ENCODE data around the gene DNLZ. TPM values are rescaled to one million over a fixed set of nuclear protein-coding genes. Genes with fewer than 3 reads are reported as not detected.
A peak's percentile ranks its signal among the peaks of the same experiment; 100 is the strongest.
"Not testable (repeated sequence)": the region's sequence is repeated elsewhere in the genome, so short reads cannot be mapped to it uniquely, and the experiment has no call there.

DNLZ gene
- total RNA-seq, 2 donors from 2014 or later: 39.4 to 41.3 TPM

- no peak for ATAC-seq (ENCODE audit: insufficient number of reproducible peaks, low FRiP score, low read depth)
- no peaks in the 10 kb centered on the region for H3K9me3 ChIP-seq
- TF ChIP-seq CTCF (IDR thresholded peaks at IDR 0.05): no peak
- H3K27ac ChIP-seq: no peak overlapping the region
- H3K4me1 ChIP-seq (ENCODE audit: control insufficient read depth in 1 of 2, low read depth in 2 of 2): peaks cover 0 to 10% of the 10 kb centered on the region in 2 donors
- H3K36me3 ChIP-seq: peaks cover 9% of the 10 kb centered on the region
- no peaks in the 10 kb centered on the region for H3K27me3 ChIP-seq (replicated peaks; ENCODE audit: insufficient read depth)
- no peak overlapping the region for H3K4me3 ChIP-seq
- no peak for DNase-seq (ENCODE audit: low spot score)
Observed at GRCh38 chr9:136355616-136356557, 7.7 kb downstream of the DNLZ start.

GRCh38 chr9:136354592-136355085 lies 8.9 kb downstream of the DNLZ start:
- ATAC-seq (ENCODE audit: insufficient number of reproducible peaks, low FRiP score, low read depth) (no peak), DNase-seq (ENCODE audit: low spot score) (no peak)
- Histone ChIP-seq H3K4me1 (ENCODE audit: control insufficient read depth in 1 of 2, low read depth in 2 of 2) (peaks cover 0 to 7% of the 10 kb centered on the region in 2 donors), H3K4me3 (no peak overlapping the region), H3K27ac (peak overlapping the region in 1 of 2 donors; percentile 7), H3K9me3 (no peaks in the 10 kb centered on the region), H3K36me3 (peaks cover 9% of the 10 kb centered on the region), H3K27me3 (replicated peaks; ENCODE audit: insufficient read depth) (no peaks in the 10 kb centered on the region)
- TF ChIP-seq CTCF (IDR thresholded peaks at IDR 0.05): no peak

- peak overlapping the region in 1 of 2 donors; percentile 7 for H3K27ac ChIP-seq
- peaks cover 0 to 7% of the 10 kb centered on the region in 2 donors for H3K4me1 ChIP-seq (ENCODE audit: control insufficient read depth in 1 of 2, low read depth in 2 of 2)
- peaks cover 9% of the 10 kb centered on the region for H3K36me3 ChIP-seq
- no peak overlapping the region for H3K4me3 ChIP-seq
- TF ChIP-seq CTCF (IDR thresholded peaks at IDR 0.05): no peak
- H3K27me3 ChIP-seq (replicated peaks; ENCODE audit: insufficient read depth): no peaks in the 10 kb centered on the region
- no peak for ATAC-seq (ENCODE audit: insufficient number of reproducible peaks, low FRiP score, low read depth)
- no peaks in the 10 kb centered on the region for H3K9me3 ChIP-seq
- DNase-seq (ENCODE audit: low spot score): no peak
Observed at GRCh38 chr9:136353757-136354488, 9.6 kb downstream of the DNLZ start.

- no peak for ATAC-seq (ENCODE audit: insufficient number of reproducible peaks, low FRiP score, low read depth)
- Histone ChIP-seq H3K4me3 (no peak overlapping the region), H3K9me3 (no peaks in the 10 kb centered on the region), H3K36me3 (peaks cover 9% of the 10 kb centered on the region), H3K4me1 (ENCODE audit: control insufficient read depth in 1 of 2, low read depth in 2 of 2) (peaks cover 0 to 7% of the 10 kb centered on the region in 2 donors), H3K27me3 (replicated peaks; ENCODE audit: insufficient read depth) (no peaks in the 10 kb centered on the region), H3K27ac (no peak overlapping the region)
- no peak for DNase-seq (ENCODE audit: low spot score)
- TF ChIP-seq CTCF (IDR thresholded peaks at IDR 0.05): no peak
Observed at GRCh38 chr9:136353088-136353487, 10.5 kb downstream of the DNLZ start.

GRCh38 chr9:136352682-136353081 lies 10.9 kb downstream of the DNLZ start:
- H3K36me3 ChIP-seq: peaks cover 9% of the 10 kb centered on the region
- no peak for ATAC-seq (ENCODE audit: insufficient number of reproducible peaks, low FRiP score, low read depth)
- H3K27me3 ChIP-seq (replicated peaks; ENCODE audit: insufficient read depth): no peaks in the 10 kb centered on the region
- no peak overlapping the region for H3K4me3 ChIP-seq
- peaks cover 0 to 7% of the 10 kb centered on the region in 2 donors for H3K4me1 ChIP-seq (ENCODE audit: control insufficient read depth in 1 of 2, low read depth in 2 of 2)
- no peak overlapping the region for H3K27ac ChIP-seq
- DNase-seq (ENCODE audit: low spot score): no peak
- H3K9me3 ChIP-seq: no peaks in the 10 kb centered on the region
- no peak for TF ChIP-seq CTCF (IDR thresholded peaks at IDR 0.05)

GRCh38 chr9:136351868-136352267 lies 11.7 kb downstream of the DNLZ start:
- not testable (repeated sequence) for H3K27ac ChIP-seq; H3K9me3 ChIP-seq; H3K27me3 ChIP-seq (replicated peaks; ENCODE audit: insufficient read depth); H3K36me3 ChIP-seq; H3K4me3 ChIP-seq; DNase-seq (ENCODE audit: low spot score); ATAC-seq (ENCODE audit: insufficient number of reproducible peaks, low FRiP score, low read depth)
- peaks cover 0 to 10% of the 10 kb centered on the region in 2 donors for H3K4me1 ChIP-seq (ENCODE audit: control insufficient read depth in 1 of 2, low read depth in 2 of 2)

Data from thoracic aorta (tissue), 2 donors.